GM18499 (cell line): ENCODE data around the gene STRIP1.

Experiments used
- ATAC-seq: cut with Tn5 transposase; IDR thresholded peaks from one replicate; pipeline ENCODE4 v1.9.1; 2021; ENCODE audit warnings: moderate number of reproducible peaks; ENCODE audit not compliant: insufficient read depth, unreplicated experiment

Gene STRIP1

GRCh38 chr1:110034451-110035235, at the start of gene STRIP1:
STRIP1 (plus strand) TSS chr1:110034624; CDS start chr1:110034638, 14 bp downstream.
- peak; percentile 89 for ATAC-seq

GRCh38 chr1:109985247-109986053, 49.0 kb upstream of the STRIP1 start:
- no peak for ATAC-seq

GRCh38 chr1:109986054-109986444, 48.4 kb upstream of the STRIP1 start:
- ATAC-seq = no peak

- no peak for ATAC-seq
Measured at GRCh38 chr1:109988349-109988914, 46.0 kb upstream of the STRIP1 start.

GRCh38 chr1:109989506-109990301, 44.7 kb upstream of the STRIP1 start:
- ATAC-seq = no peak

GRCh38 chr1:109990302-109990653, 44.1 kb upstream of the STRIP1 start:
- ATAC-seq = no peak

- no peak for ATAC-seq
Measured at GRCh38 chr1:109991400-109991925, 43.0 kb upstream of the STRIP1 start.

GRCh38 chr1:109993885-109994284, 40.5 kb upstream of the STRIP1 start:
- ATAC-seq = no peak

- ATAC-seq = no peak
Measured at GRCh38 chr1:109994654-109995053, 39.8 kb upstream of the STRIP1 start.

GRCh38 chr1:109995536-109995935, 38.9 kb upstream of the STRIP1 start:
- ATAC-seq = no peak

- ATAC-seq = no peak
Measured at GRCh38 chr1:109996476-109996875, 37.9 kb upstream of the STRIP1 start.

- no peak for ATAC-seq
Measured at GRCh38 chr1:109997204-109997866, 37.1 kb upstream of the STRIP1 start.

- ATAC-seq = no peak
Measured at GRCh38 chr1:109997867-109998229, 36.6 kb upstream of the STRIP1 start.

- no peak for ATAC-seq
Measured at GRCh38 chr1:110002695-110003094, 31.7 kb upstream of the STRIP1 start.

GRCh38 chr1:110003747-110004428, 30.5 kb upstream of the STRIP1 start:
- no peak for ATAC-seq

GRCh38 chr1:110004583-110004982, 29.8 kb upstream of the STRIP1 start:
- no peak for ATAC-seq

GRCh38 chr1:110005971-110006370, 28.5 kb upstream of the STRIP1 start:
- ATAC-seq = no peak

- ATAC-seq = no peak
Measured at GRCh38 chr1:110006516-110006915, 27.9 kb upstream of the STRIP1 start.
